ENCODE results near the gene SZT2.

- TF ChIP-seq, protein P1, sequence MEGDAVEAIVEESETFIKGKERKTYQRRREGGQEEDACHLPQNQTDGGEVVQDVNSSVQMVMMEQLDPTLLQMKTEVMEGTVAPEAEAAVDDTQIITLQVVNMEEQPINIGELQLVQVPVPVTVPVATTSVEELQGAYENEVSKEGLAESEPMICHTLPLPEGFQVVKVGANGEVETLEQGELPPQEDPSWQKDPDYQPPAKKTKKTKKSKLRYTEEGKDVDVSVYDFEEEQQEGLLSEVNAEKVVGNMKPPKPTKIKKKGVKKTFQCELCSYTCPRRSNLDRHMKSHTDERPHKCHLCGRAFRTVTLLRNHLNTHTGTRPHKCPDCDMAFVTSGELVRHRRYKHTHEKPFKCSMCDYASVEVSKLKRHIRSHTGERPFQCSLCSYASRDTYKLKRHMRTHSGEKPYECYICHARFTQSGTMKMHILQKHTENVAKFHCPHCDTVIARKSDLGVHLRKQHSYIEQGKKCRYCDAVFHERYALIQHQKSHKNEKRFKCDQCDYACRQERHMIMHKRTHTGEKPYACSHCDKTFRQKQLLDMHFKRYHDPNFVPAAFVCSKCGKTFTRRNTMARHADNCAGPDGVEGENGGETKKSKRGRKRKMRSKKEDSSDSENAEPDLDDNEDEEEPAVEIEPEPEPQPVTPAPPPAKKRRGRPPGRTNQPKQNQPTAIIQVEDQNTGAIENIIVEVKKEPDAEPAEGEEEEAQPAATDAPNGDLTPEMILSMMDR (IDR thresholded peaks at IDR 0.05; ENCODE audit: low read depth, low read length): no peak
- TF ChIP-seq, protein P2, sequence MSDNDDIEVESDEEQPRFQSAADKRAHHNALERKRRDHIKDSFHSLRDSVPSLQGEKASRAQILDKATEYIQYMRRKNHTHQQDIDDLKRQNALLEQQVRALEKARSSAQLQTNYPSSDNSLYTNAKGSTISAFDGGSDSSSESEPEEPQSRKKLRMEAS (IDR thresholded peaks at IDR 0.05; ENCODE audit: low read depth, low read length): no peak
- no peak for TF ChIP-seq POLR2A (IDR thresholded peaks at IDR 0.05; ENCODE audit: extremely low read depth, insufficient read length)
- no peak for TF ChIP-seq MYC (IDR thresholded peaks at IDR 0.05; ENCODE audit: low read depth, low read length)
These were observed 110.2 kb downstream of the SZT2 start for GRCh38 chr1:43499898-43500297.

All from NB4 (cell line).